NCI-H2081 (cell line): ENCODE data around the gene MOCS3.

Source experiments
- DNase-seq, 2 experiments: peaks; one replicate each; lab custom pipeline; 2025; lab: John Stamatoyannopoulos, UW

Gene MOCS3

DNA sequence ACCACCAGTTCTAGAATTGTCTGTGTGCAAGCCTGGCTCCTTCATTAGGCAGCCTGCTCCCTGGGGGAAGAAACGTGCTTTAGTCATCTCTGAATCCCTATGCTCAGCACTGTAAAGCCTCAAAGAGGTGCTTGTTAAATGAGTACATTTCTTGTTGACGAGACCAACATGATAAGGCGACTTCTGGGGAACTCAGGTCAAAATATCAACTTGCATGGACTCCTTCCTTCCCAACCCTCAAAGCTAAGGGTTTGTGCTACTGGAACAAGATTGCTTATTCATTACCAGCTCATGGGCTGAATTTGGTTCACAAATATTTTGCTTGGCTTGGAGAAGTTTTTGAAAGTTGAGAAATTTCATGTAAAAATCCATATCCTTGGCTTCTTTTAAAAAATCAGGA, 53.7 kb downstream of the MOCS3 start:
- no peak for DNase-seq
